DND-41 (cell line): ENCODE measurements around the gene THYN1.
"Not testable (repeated sequence)": the region's sequence is repeated elsewhere in the genome, so short reads cannot be mapped to it uniquely, and the experiment has no call there.

Source experiments
- ATAC-seq: fragments of 200-7000 bp; cut with Tn5 transposase; 3 replicates; pipeline ENCODE4 v1.9.1; 2021; ENCODE audit warnings: low read depth; ENCODE audit not compliant: insufficient read depth
- DNase-seq: peaks from one replicate; pipeline ENCODE4 v3.0.0-alpha.2; 2020
- H2AFZ ChIP-seq: 2 replicates; pipeline ENCODE4 v1.6.0; 2012; ENCODE audit warnings: low read depth, low read length
- H3K27ac ChIP-seq: 2 replicates; pipeline ENCODE4 v1.5.1; 2012; ENCODE audit warnings: low read length, inconsistent platforms
- H3K27me3 ChIP-seq: fragments of 200-600 bp; sonication (generic); 2 replicates; pipeline ENCODE4 v1.6.0; 2012; ENCODE audit warnings: low read length, mild to moderate bottlenecking, inconsistent platforms; ENCODE audit not compliant: insufficient read depth, poor library complexity
- H3K36me3 ChIP-seq: 2 replicates; pipeline ENCODE4 v1.5.1; 2012; ENCODE audit warnings: low read length, inconsistent platforms; ENCODE audit not compliant: insufficient read depth
- H3K4me1 ChIP-seq: 2 replicates; pipeline ENCODE4 v1.5.1; 2012; ENCODE audit warnings: mild to moderate bottlenecking, low read length; ENCODE audit not compliant: insufficient read depth
- H3K4me2 ChIP-seq: 2 replicates; pipeline ENCODE4 v1.6.0; 2012; ENCODE audit warnings: mild to moderate bottlenecking, moderate library complexity, low read length, inconsistent platforms; ENCODE audit not compliant: insufficient read depth
- H3K4me3 ChIP-seq, 2 experiments: fragments of 200-600 bp in 1 of 2; shearing (Covaris generic) in 1 of 2; 2 replicates each; pipeline ENCODE4 v1.5.1; 2012 to 2016; ENCODE audit warnings: inconsistent platforms in 2 of 2, low read length in 2 of 2, mild to moderate bottlenecking in 2 of 2, low read depth in 1 of 2, moderate library complexity in 1 of 2
- H3K79me2 ChIP-seq: 2 replicates; pipeline ENCODE4 v1.6.0; 2012; ENCODE audit warnings: low read length, inconsistent platforms; ENCODE audit not compliant: insufficient read depth
- H3K9ac ChIP-seq: 2 replicates; pipeline ENCODE4 v1.6.0; 2012; ENCODE audit warnings: low read depth, mild to moderate bottlenecking, inconsistent platforms, low read length, moderate library complexity
- H3K9me3 ChIP-seq: 2 replicates; pipeline ENCODE4 v1.5.1; 2012; ENCODE audit warnings: low read length, moderate library complexity, mild to moderate bottlenecking, inconsistent platforms; ENCODE audit not compliant: insufficient read depth, severe bottlenecking
- H4K20me1 ChIP-seq: 2 replicates; pipeline ENCODE4 v1.6.0; 2012; ENCODE audit warnings: low read length; ENCODE audit not compliant: insufficient read depth
- EZH2 ChIP-seq: IDR thresholded peaks from 3 replicates; pipeline ENCODE4 v1.6.1; 2012; ENCODE audit warnings: borderline replicate concordance, low read depth, mild to moderate bottlenecking, moderate library complexity, low read length, inconsistent platforms; ENCODE audit not compliant: severe bottlenecking
- TF ChIP-seq, protein P1 (sequence below): IDR thresholded peaks from 2 replicates; pipeline ENCODE4 v1.5.1; 2012; ENCODE audit warnings: borderline replicate concordance, low read length, moderate library complexity, mild to moderate bottlenecking; ENCODE audit not compliant: poor library complexity, severe bottlenecking; ENCODE audit errors: extremely low read depth

The THYN1 gene

DNA sequence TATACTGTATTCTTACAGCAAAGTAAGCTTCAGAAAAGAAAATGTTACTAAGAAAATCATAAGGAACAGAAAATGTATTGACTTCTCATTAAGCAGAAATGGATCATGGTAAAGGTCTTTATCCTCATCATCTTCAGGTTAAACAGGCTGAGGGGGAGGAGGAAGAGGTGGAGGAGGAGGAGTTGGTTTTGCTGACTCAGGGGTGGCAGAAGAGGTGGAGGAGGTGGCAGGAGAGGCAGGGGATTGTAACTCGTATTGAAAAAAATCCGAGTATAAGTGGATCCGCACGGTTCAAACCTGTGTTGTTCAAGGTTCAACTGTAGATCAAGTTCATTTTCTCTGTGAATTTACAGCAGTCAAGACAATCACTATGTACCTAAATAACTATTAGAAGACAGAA lies 36.0 kb upstream of the THYN1 start:
- H3K4me3 ChIP-seq = no peak overlapping the region
- H3K4me2 ChIP-seq = no peak overlapping the region
- H3K36me3 ChIP-seq = no peaks in the 10 kb centered on the region
- no peak overlapping the region for H3K9ac ChIP-seq
- no peaks in the 10 kb centered on the region for H4K20me1 ChIP-seq
- TF ChIP-seq, protein P1, sequence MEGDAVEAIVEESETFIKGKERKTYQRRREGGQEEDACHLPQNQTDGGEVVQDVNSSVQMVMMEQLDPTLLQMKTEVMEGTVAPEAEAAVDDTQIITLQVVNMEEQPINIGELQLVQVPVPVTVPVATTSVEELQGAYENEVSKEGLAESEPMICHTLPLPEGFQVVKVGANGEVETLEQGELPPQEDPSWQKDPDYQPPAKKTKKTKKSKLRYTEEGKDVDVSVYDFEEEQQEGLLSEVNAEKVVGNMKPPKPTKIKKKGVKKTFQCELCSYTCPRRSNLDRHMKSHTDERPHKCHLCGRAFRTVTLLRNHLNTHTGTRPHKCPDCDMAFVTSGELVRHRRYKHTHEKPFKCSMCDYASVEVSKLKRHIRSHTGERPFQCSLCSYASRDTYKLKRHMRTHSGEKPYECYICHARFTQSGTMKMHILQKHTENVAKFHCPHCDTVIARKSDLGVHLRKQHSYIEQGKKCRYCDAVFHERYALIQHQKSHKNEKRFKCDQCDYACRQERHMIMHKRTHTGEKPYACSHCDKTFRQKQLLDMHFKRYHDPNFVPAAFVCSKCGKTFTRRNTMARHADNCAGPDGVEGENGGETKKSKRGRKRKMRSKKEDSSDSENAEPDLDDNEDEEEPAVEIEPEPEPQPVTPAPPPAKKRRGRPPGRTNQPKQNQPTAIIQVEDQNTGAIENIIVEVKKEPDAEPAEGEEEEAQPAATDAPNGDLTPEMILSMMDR = no peak
- no peak for TF ChIP-seq EZH2
- H3K27me3 ChIP-seq = no peaks in the 10 kb centered on the region
- no peaks in the 10 kb centered on the region for H3K4me1 ChIP-seq
- DNase-seq (no peak), ATAC-seq (no peak)
- no peak overlapping the region for H2AFZ ChIP-seq
- no peak overlapping the region for H3K27ac ChIP-seq
- H3K9me3 ChIP-seq = no peaks in the 10 kb centered on the region
- H3K79me2 ChIP-seq = no peaks in the 10 kb centered on the region

DNA sequence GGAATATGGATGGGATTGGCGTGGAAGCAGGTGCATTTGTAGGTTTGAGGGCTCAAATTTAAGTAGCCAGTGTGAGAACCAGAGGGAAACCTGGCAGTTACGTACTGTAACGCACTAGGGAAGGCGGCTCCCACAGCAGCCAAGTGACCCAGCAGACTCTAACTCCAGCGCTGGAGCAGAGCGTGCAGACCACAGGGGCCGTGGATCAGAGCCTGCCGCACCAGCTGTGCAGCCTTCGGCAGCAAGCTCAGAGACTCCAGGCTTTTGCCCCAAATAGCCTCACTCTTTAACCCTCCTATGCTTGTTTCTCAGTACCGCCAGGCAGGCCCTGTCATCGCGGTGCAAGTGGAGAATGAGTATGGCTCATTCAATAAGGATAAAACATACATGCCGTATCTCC lies 35.3 kb upstream of the THYN1 start:
- no peak for TF ChIP-seq EZH2
- TF ChIP-seq, protein P1 = no peak
- ATAC-seq (no peak), DNase-seq (no peak)
- H3K9ac ChIP-seq = no peak overlapping the region
- H3K36me3 ChIP-seq = peaks cover 4% of the 10 kb centered on the region; the same call in 1 of the 2 replicates
- no peak overlapping the region for H3K4me2 ChIP-seq
- H3K4me1 ChIP-seq = no peaks in the 10 kb centered on the region
- H3K27ac ChIP-seq = no peak overlapping the region
- H3K79me2 ChIP-seq = no peaks in the 10 kb centered on the region
- no peak overlapping the region for H3K4me3 ChIP-seq
- no peak overlapping the region for H2AFZ ChIP-seq
- H3K9me3 ChIP-seq = no peaks in the 10 kb centered on the region
- no peaks in the 10 kb centered on the region for H4K20me1 ChIP-seq
- H3K27me3 ChIP-seq = no peaks in the 10 kb centered on the region

DNA sequence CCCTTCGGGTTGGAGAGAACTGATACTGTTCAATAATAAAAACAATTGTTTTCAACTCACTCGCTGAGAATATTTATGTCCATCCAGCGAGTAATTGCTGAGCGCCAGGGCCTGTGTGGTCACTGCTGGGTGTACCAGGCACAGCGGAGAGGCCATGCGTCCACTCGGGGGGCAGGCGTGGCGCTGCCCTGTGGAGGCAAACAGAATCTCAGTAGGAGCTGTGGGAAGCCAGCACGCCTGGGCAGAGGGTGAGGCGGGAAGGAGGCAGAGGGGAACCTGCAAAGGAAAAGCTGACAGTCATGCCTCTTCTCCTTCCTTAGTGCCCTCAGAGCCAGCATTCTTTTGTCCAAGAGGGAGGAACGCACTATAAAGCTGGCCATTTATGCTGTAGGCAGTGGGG lies 34.4 kb upstream of the THYN1 start:
- Histone ChIP-seq H3K27ac (no peak overlapping the region), H3K4me2 (no peak overlapping the region), H3K4me1 (no peaks in the 10 kb centered on the region), H3K27me3 (no peaks in the 10 kb centered on the region), H3K9me3 (no peaks in the 10 kb centered on the region), H3K36me3 (peaks cover 4% of the 10 kb centered on the region; the same call in 1 of the 2 replicates), H2AFZ (no peak overlapping the region), H3K9ac (no peak overlapping the region), H4K20me1 (no peaks in the 10 kb centered on the region), H3K79me2 (no peaks in the 10 kb centered on the region), H3K4me3 (no peak overlapping the region)
- no peak for DNase-seq
- ATAC-seq = no peak
- no peak for TF ChIP-seq EZH2
- TF ChIP-seq, protein P1 = no peak

DNA sequence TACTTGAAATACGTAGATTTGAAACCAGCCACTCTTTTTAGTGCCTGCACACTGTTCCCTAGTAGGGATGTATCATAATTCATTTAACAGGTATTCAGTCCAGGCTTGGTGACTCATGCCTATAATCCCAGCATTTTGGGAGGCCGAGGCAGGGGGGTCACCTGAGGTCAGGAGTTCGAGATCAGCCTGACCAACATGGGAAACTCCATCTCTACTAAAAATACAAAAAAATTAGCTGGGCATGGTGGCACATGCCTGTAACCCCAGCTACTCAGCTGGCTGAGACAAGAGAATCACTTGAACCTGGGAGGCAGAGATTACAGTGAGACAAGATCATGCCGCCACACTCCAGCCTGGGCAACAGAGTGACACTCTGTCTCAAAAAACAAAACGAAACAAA lies 31.2 kb upstream of the THYN1 start:
- not testable (repeated sequence) for ATAC-seq, H3K27ac ChIP-seq, H3K9ac ChIP-seq, DNase-seq, H3K27me3 ChIP-seq, H2AFZ ChIP-seq, H3K79me2 ChIP-seq, H3K9me3 ChIP-seq, H4K20me1 ChIP-seq, H3K4me3 ChIP-seq, H3K4me2 ChIP-seq, H3K4me1 ChIP-seq, H3K36me3 ChIP-seq
